Amniotic epithelial cell (primary cell): Measurements from ENCODE around the gene PTPRM.

Experiments used
- DNase-seq: peaks from one replicate; pipeline ENCODE4 v3.0.0-alpha.2; 2010; ENCODE audit warnings: low read depth

PTPRM gene

GRCh38 chr18:7899078-7899477, 332.0 kb downstream of the PTPRM start:
- DNase-seq = no peak

GRCh38 chr18:7900091-7900490, 333.0 kb downstream of the PTPRM start:
- DNase-seq = no peak

- peak; percentile 44 for DNase-seq
Measured at GRCh38 chr18:7901657-7902056, 334.5 kb downstream of the PTPRM start.

- DNase-seq = peak; percentile 89
Measured at GRCh38 chr18:7902399-7902839, 335.3 kb downstream of the PTPRM start.

GRCh38 chr18:7904529-7904928, 337.4 kb downstream of the PTPRM start:
- DNase-seq = peak; percentile 87

- DNase-seq = no peak
Measured at GRCh38 chr18:7908681-7909299, 341.7 kb downstream of the PTPRM start.

GRCh38 chr18:7914834-7915670, 347.9 kb downstream of the PTPRM start:
- DNase-seq = no peak

GRCh38 chr18:7918701-7919100, 351.6 kb downstream of the PTPRM start:
- DNase-seq = peak; percentile 37

GRCh38 chr18:7919565-7919964, 352.4 kb downstream of the PTPRM start:
- DNase-seq = no peak

GRCh38 chr18:7921938-7922587, 354.9 kb downstream of the PTPRM start:
- peak; percentile 90 for DNase-seq

- peak; percentile 59 for DNase-seq
Measured at GRCh38 chr18:7923105-7923504, 356.0 kb downstream of the PTPRM start.

- peak; percentile 74 for DNase-seq
Measured at GRCh38 chr18:7924616-7925015, 357.5 kb downstream of the PTPRM start.

GRCh38 chr18:7926526-7926925, 359.4 kb downstream of the PTPRM start:
- DNase-seq = no peak

- DNase-seq = peak; percentile 67
Measured at GRCh38 chr18:7927119-7927518, 360.0 kb downstream of the PTPRM start.

- no peak for DNase-seq
Measured at GRCh38 chr18:7931763-7932162, 364.6 kb downstream of the PTPRM start.

- no peak for DNase-seq
Measured at GRCh38 chr18:7937268-7937667, 370.2 kb downstream of the PTPRM start.

- DNase-seq = no peak
Measured at GRCh38 chr18:7939521-7939920, 372.4 kb downstream of the PTPRM start.

GRCh38 chr18:7940379-7940778, 373.3 kb downstream of the PTPRM start:
- DNase-seq = no peak

- no peak for DNase-seq
Measured at GRCh38 chr18:7940971-7941370, 373.9 kb downstream of the PTPRM start.

- DNase-seq = no peak
Measured at GRCh38 chr18:7941533-7941932, 374.4 kb downstream of the PTPRM start.

- peak; percentile 97 for DNase-seq
Measured at GRCh38 chr18:7945882-7946281, 378.8 kb downstream of the PTPRM start.

- DNase-seq = peak; percentile 94
Measured at GRCh38 chr18:7946734-7947377, 379.7 kb downstream of the PTPRM start.
